ENCODE measurements around the gene SH3RF1. TPM values are rescaled to one million over a fixed set of nuclear protein-coding genes. Genes with fewer than 3 reads are reported as not detected.

Gene SH3RF1
- total RNA-seq, 1 experiment from 2014 or later, result 59.5 TPM

DNA sequence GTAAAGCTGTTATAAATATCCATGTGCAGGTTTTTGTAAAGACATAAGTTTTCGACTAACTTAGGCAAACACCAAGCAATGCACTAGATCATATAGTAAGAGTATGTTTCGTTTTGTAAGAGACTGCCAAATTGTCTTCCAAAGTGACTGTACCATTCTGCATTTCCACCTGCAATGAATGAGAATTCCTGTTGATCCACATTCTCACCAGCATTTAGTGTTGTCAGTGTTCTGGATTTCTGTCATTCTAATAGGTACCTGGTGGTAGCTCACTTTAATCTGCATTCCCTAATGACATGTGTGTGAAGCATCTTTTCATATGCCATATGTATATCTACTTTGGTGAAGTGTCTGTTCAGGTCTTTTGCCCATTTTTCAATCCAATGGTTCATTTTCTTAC lies 57.8 kb downstream of the SH3RF1 start:
- TF ChIP-seq SRF (IDR thresholded peaks at IDR 0.05; ENCODE audit: low read depth) (no peak), RAD21 (IDR thresholded peaks at IDR 0.05; ENCODE audit: low read depth) (no peak), CBX3 (IDR thresholded peaks at IDR 0.05; ENCODE audit: low read depth) (no peak), EZH2 (IDR thresholded peaks at IDR 0.05) (no peak), TCF7L2 (IDR thresholded peaks at IDR 0.05; ENCODE audit: borderline replicate concordance, extremely low read depth, insufficient read depth, insufficient read length) (no peak), FOSL1 (IDR thresholded peaks at IDR 0.05; ENCODE audit: low read depth) (no peak), JUND (IDR thresholded peaks at IDR 0.05) (no peak), SP1 (IDR thresholded peaks at IDR 0.05; ENCODE audit: low read depth) (no peak), ZFX (IDR thresholded peaks at IDR 0.05) (no peak)
- TF ChIP-seq, protein P1, sequence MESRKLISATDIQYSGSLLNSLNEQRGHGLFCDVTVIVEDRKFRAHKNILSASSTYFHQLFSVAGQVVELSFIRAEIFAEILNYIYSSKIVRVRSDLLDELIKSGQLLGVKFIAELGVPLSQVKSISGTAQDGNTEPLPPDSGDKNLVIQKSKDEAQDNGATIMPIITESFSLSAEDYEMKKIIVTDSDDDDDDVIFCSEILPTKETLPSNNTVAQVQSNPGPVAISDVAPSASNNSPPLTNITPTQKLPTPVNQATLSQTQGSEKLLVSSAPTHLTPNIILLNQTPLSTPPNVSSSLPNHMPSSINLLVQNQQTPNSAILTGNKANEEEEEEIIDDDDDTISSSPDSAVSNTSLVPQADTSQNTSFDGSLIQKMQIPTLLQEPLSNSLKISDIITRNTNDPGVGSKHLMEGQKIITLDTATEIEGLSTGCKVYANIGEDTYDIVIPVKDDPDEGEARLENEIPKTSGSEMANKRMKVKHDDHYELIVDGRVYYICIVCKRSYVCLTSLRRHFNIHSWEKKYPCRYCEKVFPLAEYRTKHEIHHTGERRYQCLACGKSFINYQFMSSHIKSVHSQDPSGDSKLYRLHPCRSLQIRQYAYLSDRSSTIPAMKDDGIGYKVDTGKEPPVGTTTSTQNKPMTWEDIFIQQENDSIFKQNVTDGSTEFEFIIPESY (IDR thresholded peaks at IDR 0.05; ENCODE audit: extremely low read depth, insufficient replicate concordance, low read length), result no peak
- TF ChIP-seq, protein P2, sequence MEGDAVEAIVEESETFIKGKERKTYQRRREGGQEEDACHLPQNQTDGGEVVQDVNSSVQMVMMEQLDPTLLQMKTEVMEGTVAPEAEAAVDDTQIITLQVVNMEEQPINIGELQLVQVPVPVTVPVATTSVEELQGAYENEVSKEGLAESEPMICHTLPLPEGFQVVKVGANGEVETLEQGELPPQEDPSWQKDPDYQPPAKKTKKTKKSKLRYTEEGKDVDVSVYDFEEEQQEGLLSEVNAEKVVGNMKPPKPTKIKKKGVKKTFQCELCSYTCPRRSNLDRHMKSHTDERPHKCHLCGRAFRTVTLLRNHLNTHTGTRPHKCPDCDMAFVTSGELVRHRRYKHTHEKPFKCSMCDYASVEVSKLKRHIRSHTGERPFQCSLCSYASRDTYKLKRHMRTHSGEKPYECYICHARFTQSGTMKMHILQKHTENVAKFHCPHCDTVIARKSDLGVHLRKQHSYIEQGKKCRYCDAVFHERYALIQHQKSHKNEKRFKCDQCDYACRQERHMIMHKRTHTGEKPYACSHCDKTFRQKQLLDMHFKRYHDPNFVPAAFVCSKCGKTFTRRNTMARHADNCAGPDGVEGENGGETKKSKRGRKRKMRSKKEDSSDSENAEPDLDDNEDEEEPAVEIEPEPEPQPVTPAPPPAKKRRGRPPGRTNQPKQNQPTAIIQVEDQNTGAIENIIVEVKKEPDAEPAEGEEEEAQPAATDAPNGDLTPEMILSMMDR (IDR thresholded peaks at IDR 0.05 in 2 of 3, conservative IDR thresholded peaks at IDR 0.05 in 1 of 3; ENCODE audit: borderline replicate concordance in 1 of 3, insufficient read depth in 1 of 3, low read depth in 2 of 3, low read length in 2 of 3), result no peak
- TF ChIP-seq, protein P3, sequence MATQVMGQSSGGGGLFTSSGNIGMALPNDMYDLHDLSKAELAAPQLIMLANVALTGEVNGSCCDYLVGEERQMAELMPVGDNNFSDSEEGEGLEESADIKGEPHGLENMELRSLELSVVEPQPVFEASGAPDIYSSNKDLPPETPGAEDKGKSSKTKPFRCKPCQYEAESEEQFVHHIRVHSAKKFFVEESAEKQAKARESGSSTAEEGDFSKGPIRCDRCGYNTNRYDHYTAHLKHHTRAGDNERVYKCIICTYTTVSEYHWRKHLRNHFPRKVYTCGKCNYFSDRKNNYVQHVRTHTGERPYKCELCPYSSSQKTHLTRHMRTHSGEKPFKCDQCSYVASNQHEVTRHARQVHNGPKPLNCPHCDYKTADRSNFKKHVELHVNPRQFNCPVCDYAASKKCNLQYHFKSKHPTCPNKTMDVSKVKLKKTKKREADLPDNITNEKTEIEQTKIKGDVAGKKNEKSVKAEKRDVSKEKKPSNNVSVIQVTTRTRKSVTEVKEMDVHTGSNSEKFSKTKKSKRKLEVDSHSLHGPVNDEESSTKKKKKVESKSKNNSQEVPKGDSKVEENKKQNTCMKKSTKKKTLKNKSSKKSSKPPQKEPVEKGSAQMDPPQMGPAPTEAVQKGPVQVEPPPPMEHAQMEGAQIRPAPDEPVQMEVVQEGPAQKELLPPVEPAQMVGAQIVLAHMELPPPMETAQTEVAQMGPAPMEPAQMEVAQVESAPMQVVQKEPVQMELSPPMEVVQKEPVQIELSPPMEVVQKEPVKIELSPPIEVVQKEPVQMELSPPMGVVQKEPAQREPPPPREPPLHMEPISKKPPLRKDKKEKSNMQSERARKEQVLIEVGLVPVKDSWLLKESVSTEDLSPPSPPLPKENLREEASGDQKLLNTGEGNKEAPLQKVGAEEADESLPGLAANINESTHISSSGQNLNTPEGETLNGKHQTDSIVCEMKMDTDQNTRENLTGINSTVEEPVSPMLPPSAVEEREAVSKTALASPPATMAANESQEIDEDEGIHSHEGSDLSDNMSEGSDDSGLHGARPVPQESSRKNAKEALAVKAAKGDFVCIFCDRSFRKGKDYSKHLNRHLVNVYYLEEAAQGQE (IDR thresholded peaks at IDR 0.05; ENCODE audit: low read depth), result no peak
- TF ChIP-seq, protein P4, sequence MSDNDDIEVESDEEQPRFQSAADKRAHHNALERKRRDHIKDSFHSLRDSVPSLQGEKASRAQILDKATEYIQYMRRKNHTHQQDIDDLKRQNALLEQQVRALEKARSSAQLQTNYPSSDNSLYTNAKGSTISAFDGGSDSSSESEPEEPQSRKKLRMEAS (IDR thresholded peaks at IDR 0.05), result no peak
- Histone ChIP-seq H3K27me3 (ENCODE audit: insufficient read depth, low read length) (no peaks in the 10 kb centered on the region), H3K9me2 (ENCODE audit: insufficient read depth) (no peaks in the 10 kb centered on the region), H4K20me1 (ENCODE audit: insufficient read depth) (no peaks in the 10 kb centered on the region), H3K27ac (ENCODE audit: low read depth, low read length) (no peak overlapping the region), H3K9me3 (ENCODE audit: control insufficient read depth in 1 of 2, insufficient read depth in 1 of 2, low read depth in 1 of 2, low read length in 2 of 2) (peaks cover 0 to 16% of the 10 kb centered on the region in 2 experiments; a peak in 1 of 4 replicates), H3K4me2 (ENCODE audit: low read length) (no peak overlapping the region), H3K36me3 (ENCODE audit: control insufficient read depth in 1 of 2, insufficient read depth in 2 of 2, low read length in 2 of 2) (peaks cover 0 to 18% of the 10 kb centered on the region in 2 experiments; a peak in 1 of 4 replicates), H3K4me3 (replicated peaks in 1 of 2; ENCODE audit: low read depth in 1 of 2, low read length in 2 of 2) (no peak overlapping the region), H3K79me2 (ENCODE audit: insufficient read depth, low read length) (peaks cover 89% of the 10 kb centered on the region), H3K9ac (ENCODE audit: low read length) (no peak overlapping the region), H3K4me1 (ENCODE audit: control insufficient read depth in 1 of 2, insufficient read depth in 2 of 2, low read length in 2 of 2) (peaks cover 3 to 20% of the 10 kb centered on the region in 2 experiments; a peak in 3 of 4 replicates), H2AFZ (ENCODE audit: low read depth, low read length, poor library complexity, severe bottlenecking) (no peak overlapping the region)
- no TSS peak for BruUV-seq (replicated peaks)
- CTCF ChIA-PET, result no interaction called here
- intact Hi-C loops (cut with micrococcal nuclease), result no loop called here
- POLR2A ChIA-PET, result no interaction called here
- DNase-seq (ENCODE audit: low read depth, low spot score), result no peak
- ATAC-seq, result no peak
- RAD21 ChIA-PET (ENCODE audit: low non-redundant PET in 1 of 2, low total read pairs in 2 of 2, uncharacterized antibody in 2 of 2, unreplicated experiment in 2 of 2), result no interaction called here
